Vagina (tissue), 2 donors: Measurements from ENCODE around the gene FOXN1. TPM values are rescaled to one million over a fixed set of nuclear protein-coding genes. Genes with fewer than 3 reads are reported as not detected.

Source experiments
- DNase-seq, 2 donors: peaks; one replicate each; pipeline ENCODE4 v3.0.0-alpha.2; 2017; ENCODE audit errors: extremely low spot score in 2 of 2
- H3K27ac ChIP-seq: fragments of 200-600 bp; sonication (generic); one replicate; pipeline ENCODE4 v1.5.1; 2019
- H3K27me3 ChIP-seq: fragments of 200-600 bp; sonication (generic); one replicate; pipeline ENCODE4 v1.5.1; 2019
- H3K36me3 ChIP-seq, 2 donors: fragments of 200-600 bp; sonication (generic); one replicate each; pipeline ENCODE4 v1.5.1; 2017 to 2019
- H3K4me1 ChIP-seq: fragments of 200-600 bp; sonication (generic); one replicate; pipeline ENCODE4 v1.5.1; 2019
- H3K4me3 ChIP-seq, 2 donors: fragments of 200-600 bp; sonication (generic); 1 replicate in 1 of 2; 2 replicates in 1 of 2; pipeline ENCODE4 v1.5.1; 2016 to 2019
- H3K9me3 ChIP-seq: fragments of 200-600 bp; sonication (generic); one replicate; pipeline ENCODE4 v1.5.1; 2019
- CTCF ChIP-seq, 3 experiments: fragments of 450-650 bp in 2 of 3; fragments of 200-600 bp in 1 of 3; sonication (generic) in 1 of 3; IDR thresholded peaks; one replicate each; pipeline ENCODE4 v1.5.1; 2017 to 2019; ENCODE audit warnings: antibody characterized with exemption in 3 of 3, mild to moderate bottlenecking in 2 of 3, moderate library complexity in 2 of 3
- POLR2A ChIP-seq, 2 donors: fragments of 450-650 bp; IDR thresholded peaks; one replicate each; pipeline ENCODE4 v1.6.1; 2017; ENCODE audit warnings: antibody characterized with exemption in 2 of 2, mild to moderate bottlenecking in 2 of 2, moderate library complexity in 2 of 2
- POLR2AphosphoS5 ChIP-seq, 2 donors: sonication (generic); formaldehyde crosslinking; IDR thresholded peaks; one replicate each; pipeline ENCODE4 v1.9.0; 2017; ENCODE audit warnings: antibody characterized with exemption in 2 of 2, mild to moderate bottlenecking in 2 of 2, low read depth in 1 of 2; ENCODE audit not compliant: insufficient read depth in 1 of 2
- intact Hi-C: fragments of 100-400 bp; cut with DNase I; formaldehyde crosslinking; loops from one replicate; pipeline ENCODE4 v1.15.1; 2023
- total RNA-seq: library from RNA; depleted of rRNA; stranded (reverse); fragments of >200 nt; gene quantifications from one replicate; pipeline ENCODE4 v1.2.3, GENCODE V29; 2016

The FOXN1 gene
- total RNA-seq, 1 donor from 2014 or later, result 3.4 TPM

- H3K4me3 ChIP-seq, result peak overlapping the region; percentile 73 to 78
- DNase-seq, result no peak
- H3K9me3 ChIP-seq, result no peaks in the 10 kb centered on the region
- peak overlapping the region; percentile 52 for H3K27ac ChIP-seq
- TF ChIP-seq POLR2AphosphoS5 (IDR thresholded peaks at IDR 0.05; ENCODE audit: insufficient read depth in 1 of 2, low read depth in 1 of 2), result no peak
- H3K36me3 ChIP-seq, result peaks cover 0 to 35% of the 10 kb centered on the region in 2 donors
- peaks cover 13% of the 10 kb centered on the region for H3K4me1 ChIP-seq
- intact Hi-C loops, result no loop called here
- H3K27me3 ChIP-seq, result no peaks in the 10 kb centered on the region
Observed at GRCh38 chr17:28551421-28552175, 45.5 kb downstream of the FOXN1 start.

- TF ChIP-seq CTCF (IDR thresholded peaks at IDR 0.05) (no peak), POLR2AphosphoS5 (IDR thresholded peaks at IDR 0.05; ENCODE audit: insufficient read depth in 1 of 2, low read depth in 1 of 2) (peak in 1 of 2 donors; percentile 79), POLR2A (IDR thresholded peaks at IDR 0.05) (peak in 1 of 2 donors; percentile 55)
- no peaks in the 10 kb centered on the region for H3K9me3 ChIP-seq
- no peak for DNase-seq
- peak within 1 kb of the TSS; percentile 73 to 78 for H3K4me3 ChIP-seq
- intact Hi-C loops, result no loop called here
- peaks cover 13% of the 10 kb centered on the region for H3K4me1 ChIP-seq
- no peaks in the 10 kb centered on the region for H3K27me3 ChIP-seq
- H3K27ac ChIP-seq, result peak within 1 kb of the TSS; percentile 52
- peaks cover 0 to 32% of the 10 kb centered on the region in 2 donors for H3K36me3 ChIP-seq
Observed at GRCh38 chr17:28552176-28552999, 46.2 kb downstream of the FOXN1 start, which contains the start of gene UNC119. TSS of gene UNC119 (minus strand) at chr17:28552624. CDS start at chr17:28552557, 67 bp downstream.

GRCh38 chr17:28553000-28553505 is 46.9 kb downstream of the FOXN1 start:
- H3K9me3 ChIP-seq, result no peaks in the 10 kb centered on the region
- peaks cover 0 to 33% of the 10 kb centered on the region in 2 donors for H3K36me3 ChIP-seq
- no peaks in the 10 kb centered on the region for H3K27me3 ChIP-seq
- intact Hi-C loops, result no loop called here
- TF ChIP-seq POLR2AphosphoS5 (IDR thresholded peaks at IDR 0.05; ENCODE audit: insufficient read depth in 1 of 2, low read depth in 1 of 2) (no peak), CTCF (IDR thresholded peaks at IDR 0.05) (no peak), POLR2A (IDR thresholded peaks at IDR 0.05) (no peak)
- peak overlapping the region; percentile 73 to 78 for H3K4me3 ChIP-seq
- DNase-seq, result no peak
- peaks cover 13% of the 10 kb centered on the region for H3K4me1 ChIP-seq
- peak overlapping the region; percentile 52 for H3K27ac ChIP-seq

- intact Hi-C loops, result no loop called here
Observed at GRCh38 chr17:28554565-28554964, 48.4 kb downstream of the FOXN1 start.

More at GRCh38 chr17:28554565-28554964, 48.4 kb downstream of the FOXN1 start:
- Histone ChIP-seq H3K36me3 (peaks cover 0 to 48% of the 10 kb centered on the region in 2 donors), H3K4me1 (peaks cover 13% of the 10 kb centered on the region), H3K27me3 (no peaks in the 10 kb centered on the region), H3K4me3 (no peak overlapping the region), H3K9me3 (no peaks in the 10 kb centered on the region), H3K27ac (no peak overlapping the region)
- no peak for DNase-seq
- no peak for TF ChIP-seq CTCF (IDR thresholded peaks at IDR 0.05)
- no peak for TF ChIP-seq POLR2A (IDR thresholded peaks at IDR 0.05)
- no peak for TF ChIP-seq POLR2AphosphoS5 (IDR thresholded peaks at IDR 0.05; ENCODE audit: insufficient read depth in 1 of 2, low read depth in 1 of 2)
